Thoracic aorta (tissue), 2 donors: Measurements from ENCODE around the gene GPR132. TPM values are rescaled to one million over a fixed set of nuclear protein-coding genes. Genes with fewer than 3 reads are reported as not detected.

ENCODE experiments used
- ATAC-seq: fragments of 150-250 bp; one replicate; pipeline ENCODE4 v1.8.0; 2017; ENCODE audit warnings: low read depth; ENCODE audit not compliant: insufficient number of reproducible peaks, low FRiP score
- DNase-seq: peaks from one replicate; pipeline ENCODE4 v3.0.0-alpha.2; 2020; ENCODE audit warnings: low spot score
- H3K27ac ChIP-seq, 2 donors: fragments of 200-600 bp; sonication (generic); 1 replicate in 1 of 2; 2 replicates in 1 of 2; pipeline ENCODE4 v1.5.1; 2016; ENCODE audit warnings: mild to moderate bottlenecking in 2 of 2, moderate library complexity in 2 of 2
- H3K27me3 ChIP-seq: fragments of 200-600 bp; sonication (generic); replicated peaks from 2 replicates; pipeline ENCODE4 v1.6.0; 2016; ENCODE audit warnings: mild to moderate bottlenecking; ENCODE audit not compliant: insufficient read depth
- H3K36me3 ChIP-seq: fragments of 200-600 bp; sonication (generic); one replicate; pipeline ENCODE4 v1.5.1; 2016
- H3K4me1 ChIP-seq, 2 donors: fragments of 200-600 bp; sonication (generic); 1 replicate in 1 of 2; 2 replicates in 1 of 2; pipeline versions ENCODE4 v1.5.1 to v1.6.0; 2016; ENCODE audit warnings: low read depth in 2 of 2, mild to moderate bottlenecking in 1 of 2; ENCODE audit not compliant: control insufficient read depth in 1 of 2
- H3K4me3 ChIP-seq: fragments of 200-600 bp; sonication (generic); 2 replicates; pipeline ENCODE4 v1.5.1; 2016; ENCODE audit warnings: mild to moderate bottlenecking
- H3K9me3 ChIP-seq: fragments of 200-600 bp; sonication (generic); 2 replicates; pipeline ENCODE4 v1.5.1; 2016
- total RNA-seq, 2 donors: library from RNA; depleted of rRNA; stranded (reverse); fragments of >200 nt; gene quantifications; one replicate each; pipeline versions ENCODE4 v1.1.0 to v1.2.3, GENCODE V29; 2016
- TF ChIP-seq, protein P1 (sequence below): fragments of 200-600 bp; sonication (generic); IDR thresholded peaks from one replicate; pipeline ENCODE4 v1.5.1; 2019; ENCODE audit warnings: antibody characterized with exemption

GPR132 gene
- total RNA-seq, 2 donors from 2014 or later: 2.3 to 18.6 TPM

DNA sequence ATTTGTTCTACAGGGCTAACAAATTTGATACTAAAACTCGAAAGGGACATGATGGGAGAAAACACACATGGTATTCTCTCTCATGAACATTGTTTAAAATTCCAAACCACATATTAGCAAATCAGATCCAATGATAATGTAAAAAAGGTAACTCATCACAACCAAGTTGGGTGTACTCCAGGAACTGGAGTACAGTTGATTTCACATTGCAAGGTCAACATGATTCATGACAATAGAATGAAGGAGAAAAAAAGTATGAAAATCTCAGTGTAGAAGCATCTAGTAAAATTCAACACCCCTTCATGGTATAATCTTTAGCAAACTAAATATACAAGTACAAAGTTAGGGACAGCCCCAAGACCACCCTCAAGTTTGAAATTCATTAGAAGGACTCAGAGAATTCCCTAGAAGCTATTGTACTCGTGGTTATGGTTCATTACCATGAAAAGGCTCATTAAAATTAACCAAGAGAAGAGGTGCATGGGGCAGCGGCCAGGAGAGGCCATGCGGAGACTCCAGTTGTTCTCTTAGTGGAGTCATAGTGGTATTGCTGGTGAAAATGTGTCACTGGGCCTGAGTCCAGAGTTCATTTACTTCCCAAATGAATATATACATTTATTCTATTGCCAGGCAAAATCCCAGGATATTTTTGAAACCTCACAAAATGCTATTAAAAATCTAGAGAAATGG is 41.3 kb downstream of the GPR132 start:
- peaks cover 0 to 39% of the 10 kb centered on the region in 2 donors for H3K4me1 ChIP-seq
- TF ChIP-seq, protein P1, sequence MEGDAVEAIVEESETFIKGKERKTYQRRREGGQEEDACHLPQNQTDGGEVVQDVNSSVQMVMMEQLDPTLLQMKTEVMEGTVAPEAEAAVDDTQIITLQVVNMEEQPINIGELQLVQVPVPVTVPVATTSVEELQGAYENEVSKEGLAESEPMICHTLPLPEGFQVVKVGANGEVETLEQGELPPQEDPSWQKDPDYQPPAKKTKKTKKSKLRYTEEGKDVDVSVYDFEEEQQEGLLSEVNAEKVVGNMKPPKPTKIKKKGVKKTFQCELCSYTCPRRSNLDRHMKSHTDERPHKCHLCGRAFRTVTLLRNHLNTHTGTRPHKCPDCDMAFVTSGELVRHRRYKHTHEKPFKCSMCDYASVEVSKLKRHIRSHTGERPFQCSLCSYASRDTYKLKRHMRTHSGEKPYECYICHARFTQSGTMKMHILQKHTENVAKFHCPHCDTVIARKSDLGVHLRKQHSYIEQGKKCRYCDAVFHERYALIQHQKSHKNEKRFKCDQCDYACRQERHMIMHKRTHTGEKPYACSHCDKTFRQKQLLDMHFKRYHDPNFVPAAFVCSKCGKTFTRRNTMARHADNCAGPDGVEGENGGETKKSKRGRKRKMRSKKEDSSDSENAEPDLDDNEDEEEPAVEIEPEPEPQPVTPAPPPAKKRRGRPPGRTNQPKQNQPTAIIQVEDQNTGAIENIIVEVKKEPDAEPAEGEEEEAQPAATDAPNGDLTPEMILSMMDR: no peak
- DNase-seq (no peak), ATAC-seq (no peak)
- H3K9me3 ChIP-seq: no peaks in the 10 kb centered on the region
- no peak overlapping the region for H3K27ac ChIP-seq
- H3K36me3 ChIP-seq: no peaks in the 10 kb centered on the region
- H3K4me3 ChIP-seq: no peak overlapping the region
- H3K27me3 ChIP-seq: no peaks in the 10 kb centered on the region

DNA sequence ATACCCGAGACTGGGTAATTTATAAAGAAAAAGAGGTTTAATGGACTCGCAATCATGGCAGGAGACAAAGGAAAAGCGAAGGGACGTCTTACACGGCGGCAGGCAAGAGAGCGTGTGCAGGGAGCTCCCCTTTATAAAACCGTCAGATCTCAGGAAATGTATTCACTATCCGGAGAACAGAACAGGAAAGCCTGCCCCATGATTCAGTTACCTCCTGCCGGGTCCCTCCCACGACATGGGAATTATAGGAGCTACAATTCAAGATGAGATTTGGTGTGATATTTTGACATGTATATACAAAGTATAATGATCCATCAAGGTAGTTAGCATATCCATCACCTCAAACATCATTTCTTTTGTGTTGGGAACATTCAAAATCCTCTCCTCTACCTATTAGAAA is 42.1 kb downstream of the GPR132 start:
- DNase-seq (no peak), ATAC-seq (no peak)
- Histone ChIP-seq H3K27ac (no peak overlapping the region), H3K36me3 (no peaks in the 10 kb centered on the region), H3K9me3 (no peaks in the 10 kb centered on the region), H3K27me3 (no peaks in the 10 kb centered on the region), H3K4me1 (peaks cover 0 to 41% of the 10 kb centered on the region in 2 donors), H3K4me3 (no peak overlapping the region)
- TF ChIP-seq, protein P1: no peak

DNA sequence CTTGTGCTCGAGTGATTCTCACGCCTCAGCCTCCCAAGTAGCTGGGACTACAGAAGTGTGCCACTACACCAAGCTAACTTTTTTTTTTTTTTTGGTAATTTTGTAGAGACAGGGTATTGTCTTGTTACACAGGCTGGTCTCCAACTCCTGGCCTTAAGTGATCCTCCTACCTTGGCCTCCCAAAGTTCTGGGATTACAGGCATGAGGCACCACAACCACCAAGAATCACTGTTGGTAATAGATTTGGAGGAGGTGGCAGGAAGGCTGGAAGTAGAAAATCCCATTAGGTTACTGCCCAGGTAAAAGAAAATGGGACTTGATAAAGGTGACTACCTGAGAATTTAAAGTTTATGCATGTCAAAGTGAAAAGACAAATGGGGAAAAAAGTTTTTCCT is 43.0 kb downstream of the GPR132 start:
- H3K4me3 ChIP-seq: peak overlapping the region; percentile 79

DNA sequence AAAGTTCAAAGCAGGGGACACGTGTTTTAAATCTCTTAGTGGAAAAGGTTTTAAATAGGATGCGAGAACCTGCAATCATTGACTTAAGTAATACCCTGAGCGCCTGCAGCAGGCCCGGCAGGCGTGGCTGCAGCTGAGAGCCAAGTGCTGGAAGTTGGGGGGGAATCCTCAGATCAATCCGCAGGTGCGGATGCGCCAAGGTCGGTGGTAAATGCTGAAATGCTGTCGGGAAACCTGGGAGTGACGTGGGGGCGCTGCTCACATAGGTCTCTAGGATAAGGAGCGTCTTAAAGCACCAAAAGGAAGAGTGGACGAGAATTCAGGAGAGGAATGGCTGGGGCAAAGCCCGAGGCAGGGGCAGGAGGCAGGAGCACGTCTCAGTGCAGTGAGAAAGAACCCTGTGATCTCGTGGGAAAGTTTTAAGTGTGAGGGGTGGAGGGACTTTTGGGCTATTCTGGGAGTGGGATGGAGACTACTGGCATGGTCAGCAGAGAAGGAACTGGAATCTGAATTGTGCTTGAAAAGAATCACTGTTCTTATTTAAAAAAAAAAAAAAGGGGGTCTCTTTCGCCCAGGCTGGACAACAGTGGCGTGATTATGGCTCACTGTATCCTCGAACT is 43.5 kb downstream of the GPR132 start:
- peaks cover 0 to 31% of the 10 kb centered on the region in 2 donors for H3K4me1 ChIP-seq
- H3K27me3 ChIP-seq: no peaks in the 10 kb centered on the region
- ATAC-seq: no peak
- no peaks in the 10 kb centered on the region for H3K36me3 ChIP-seq
- no peaks in the 10 kb centered on the region for H3K9me3 ChIP-seq
- peak overlapping the region; percentile 42 to 51 for H3K27ac ChIP-seq
- no peak for DNase-seq
- TF ChIP-seq, protein P1: no peak
- peak overlapping the region; percentile 79 for H3K4me3 ChIP-seq

More for the DNA sequence above, 43.0 kb downstream of the GPR132 start:
- Histone ChIP-seq H3K36me3 (no peaks in the 10 kb centered on the region), H3K27me3 (no peaks in the 10 kb centered on the region), H3K4me1 (peaks cover 0 to 36% of the 10 kb centered on the region in 2 donors), H3K9me3 (no peaks in the 10 kb centered on the region), H3K27ac (no peak overlapping the region)
- TF ChIP-seq, protein P1: no peak
- DNase-seq (no peak), ATAC-seq (no peak)

GRCh38 chr14:105020815-105021655 is 44.2 kb downstream of the GPR132 start, which contains the start of gene CDCA4:
TSS of gene CDCA4 (minus strand) at chr14:105021083. CDS start at chr14:105011929, 9,154 bp downstream.
- peaks cover 0 to 28% of the 10 kb centered on the region in 2 donors for H3K4me1 ChIP-seq
- H3K4me3 ChIP-seq: peak within 1 kb of the TSS; percentile 83
- ATAC-seq (peak; percentile 85), DNase-seq (peak; percentile 87)
- H3K36me3 ChIP-seq: no peaks in the 10 kb centered on the region
- TF ChIP-seq, protein P1: no peak
- no peaks in the 10 kb centered on the region for H3K27me3 ChIP-seq
- no peaks in the 10 kb centered on the region for H3K9me3 ChIP-seq
- peak within 1 kb of the TSS; percentile 42 to 51 for H3K27ac ChIP-seq
